ACHN (cell line): ENCODE data around the gene PTGFRN.
A peak's percentile ranks its signal among the peaks of the same experiment; 100 is the strongest.

Experiments
- DNase-seq: peaks from one replicate; pipeline ENCODE4 v3.0.0-alpha.2; 2015
- in situ Hi-C: cut with HindIII; loops from 2 replicates; pipeline ENCODE4 v1.10.0; 2017; ENCODE audit warnings: low sequenced_read_pairs, low pct_ligation_motif_present, low pct_unique_long_range_greater_than_20kb

PTGFRN gene

GRCh38 chr1:116983678-116984077 is 74.0 kb downstream of the PTGFRN start:
- no peak for DNase-seq
- in situ Hi-C loops: no loop called here

GRCh38 chr1:116984406-116985160 is 74.9 kb downstream of the PTGFRN start:
- in situ Hi-C loops: no loop called here
- DNase-seq: no peak

- in situ Hi-C loops: no loop called here
- no peak for DNase-seq
Measured at GRCh38 chr1:116986421-116987255, 76.9 kb downstream of the PTGFRN start.

GRCh38 chr1:116987256-116987555 is 77.5 kb downstream of the PTGFRN start:
- no peak for DNase-seq
- in situ Hi-C loops: no loop called here

- no peak for DNase-seq
- in situ Hi-C loops: no loop called here
Measured at GRCh38 chr1:116988248-116988647, 78.5 kb downstream of the PTGFRN start.

- in situ Hi-C loops: no loop called here
- DNase-seq: no peak
Measured at GRCh38 chr1:116988908-116989307, 79.2 kb downstream of the PTGFRN start.

GRCh38 chr1:116989835-116990234 is 80.1 kb downstream of the PTGFRN start:
- in situ Hi-C loops: no loop called here
- no peak for DNase-seq

- in situ Hi-C loops: no loop called here
- no peak for DNase-seq
Measured at GRCh38 chr1:116990612-116991151, 81.0 kb downstream of the PTGFRN start.

GRCh38 chr1:116991171-116991845 is 81.6 kb downstream of the PTGFRN start:
- DNase-seq: no peak
- in situ Hi-C loops: no loop called here

GRCh38 chr1:116991918-116992317 is 82.2 kb downstream of the PTGFRN start:
- DNase-seq: no peak
- in situ Hi-C loops: no loop called here

GRCh38 chr1:116993286-116993685 is 83.6 kb downstream of the PTGFRN start:
- no peak for DNase-seq
- in situ Hi-C loops: no loop called here

GRCh38 chr1:116994411-116994810 is 84.7 kb downstream of the PTGFRN start:
- in situ Hi-C loops: no loop called here
- no peak for DNase-seq

GRCh38 chr1:116997066-116997465 is 87.3 kb downstream of the PTGFRN start:
- in situ Hi-C loops: no loop called here

GRCh38 chr1:116997636-116998035 is 87.9 kb downstream of the PTGFRN start:
- DNase-seq: peak; percentile 5
- in situ Hi-C loops: no loop called here

More at GRCh38 chr1:116997066-116997465, 87.3 kb downstream of the PTGFRN start:
- peak; percentile 75 for DNase-seq

- DNase-seq: no peak
Measured at GRCh38 chr1:116999596-116999995, 89.9 kb downstream of the PTGFRN start.

GRCh38 chr1:117000142-117000541 is 90.4 kb downstream of the PTGFRN start:
- DNase-seq: no peak
- in situ Hi-C loops: no loop called here

More at GRCh38 chr1:116999596-116999995, 89.9 kb downstream of the PTGFRN start:
- in situ Hi-C loops: no loop called here

- in situ Hi-C loops: no loop called here
Measured at GRCh38 chr1:117001254-117001927, 91.7 kb downstream of the PTGFRN start, which contains the start of gene CD101. Gene CD101 (plus strand): TSS chr1:117001760. CDS start chr1:117001818, 58 bp downstream.

GRCh38 chr1:117003223-117003875 is 93.6 kb downstream of the PTGFRN start:
- peak; percentile 10 for DNase-seq
- in situ Hi-C loops: no loop called here

More at GRCh38 chr1:117001254-117001927, 91.7 kb downstream of the PTGFRN start, which contains the start of gene CD101:
- no peak for DNase-seq
